ENCODE results near the gene URB1.

URB1 gene

GRCh38 chr21:32297449-32297848, 95.4 kb downstream of the URB1 start:
- DNase-seq (ENCODE audit: low read depth, low spot score) = no peak
- no peak for TF ChIP-seq CTCF (IDR thresholded peaks at IDR 0.05; ENCODE audit: insufficient read depth, low read length, missing control alignments)
- POLR2A ChIA-PET = no interaction called here
- CTCF ChIA-PET = no interaction called here
- no peak overlapping the region for H3K4me3 ChIP-seq (ENCODE audit: low read depth, low read length)

GRCh38 chr21:32285476-32285875, 107.3 kb downstream of the URB1 start:
- POLR2A ChIA-PET = no interaction called here
- CTCF ChIA-PET = interaction anchor here (0.6 kb wide), 1 partner anchor 427 kb away, joined by 3 read pairs; no protein-coding TSS in a partner anchor
- H3K4me3 ChIP-seq (ENCODE audit: low read depth, low read length) = no peak overlapping the region
- no peak for DNase-seq (ENCODE audit: low read depth, low spot score)
- TF ChIP-seq CTCF (IDR thresholded peaks at IDR 0.05; ENCODE audit: insufficient read depth, low read length, missing control alignments) = no peak

- ChIA-PET POLR2A (no interaction called here), CTCF (no interaction called here)
- no peak for TF ChIP-seq CTCF (IDR thresholded peaks at IDR 0.05; ENCODE audit: insufficient read depth, low read length, missing control alignments)
- DNase-seq (ENCODE audit: low read depth, low spot score) = no peak
- no peak overlapping the region for H3K4me3 ChIP-seq (ENCODE audit: low read depth, low read length)
These were observed 109.8 kb downstream of the URB1 start for GRCh38 chr21:32282992-32283391.

- H3K4me3 ChIP-seq (ENCODE audit: low read depth, low read length) = no peak overlapping the region
- no peak for DNase-seq (ENCODE audit: low read depth, low spot score)
- POLR2A ChIA-PET = no interaction called here
- CTCF ChIA-PET = no interaction called here
- no peak for TF ChIP-seq CTCF (IDR thresholded peaks at IDR 0.05; ENCODE audit: insufficient read depth, low read length, missing control alignments)
These were observed 111.3 kb downstream of the URB1 start for GRCh38 chr21:32281531-32281930.

GRCh38 chr21:32279377-32279680, 113.5 kb downstream of the URB1 start:
- ChIA-PET CTCF (interaction anchor here (0.9 to 2.4 kb wide), 6 partner anchors 11 to 493 kb away, joined by 3 to 10 read pairs (median 4); no protein-coding TSS in a partner anchor), POLR2A (no interaction called here)

More at GRCh38 chr21:32279377-32279680, 113.5 kb downstream of the URB1 start:
- no peak for TF ChIP-seq CTCF (IDR thresholded peaks at IDR 0.05; ENCODE audit: insufficient read depth, low read length, missing control alignments)
- H3K4me3 ChIP-seq (ENCODE audit: low read depth, low read length) = peak overlapping the region; percentile 97
- DNase-seq (ENCODE audit: low read depth, low spot score) = no peak
